Esophagus muscularis mucosa (tissue), 4 donors: ENCODE data around the gene ZNF564. TPM values are rescaled to one million over a fixed set of nuclear protein-coding genes. Genes with fewer than 3 reads are reported as not detected.
A peak's percentile ranks its signal among the peaks of the same experiment; 100 is the strongest.
"Not testable (repeated sequence)": the region's sequence is repeated elsewhere in the genome, so short reads cannot be mapped to it uniquely, and the experiment has no call there.

ENCODE experiments used
- DNase-seq: peaks from one replicate; pipeline ENCODE4 v3.0.0-alpha.2; 2017; ENCODE audit errors: extremely low spot score
- H3K27ac ChIP-seq, 4 donors: fragments of 200-600 bp; sonication (generic); replicated peaks in 1 of 4; 1 replicate in 3 of 4; 2 replicates in 1 of 4; pipeline ENCODE4 v1.5.1; 2016 to 2019; ENCODE audit warnings: mild to moderate bottlenecking in 1 of 4
- H3K27me3 ChIP-seq, 4 donors: fragments of 200-600 bp; sonication (generic); one replicate each; pipeline versions ENCODE4 v1.5.1 to v1.6.0; 2016 to 2019
- H3K36me3 ChIP-seq, 4 donors: fragments of 200-600 bp; sonication (generic); one replicate each; pipeline ENCODE4 v1.5.1; 2016 to 2019
- H3K4me1 ChIP-seq, 4 donors: fragments of 200-600 bp; sonication (generic); one replicate each; pipeline ENCODE4 v1.5.1; 2016 to 2019
- H3K4me3 ChIP-seq, 4 donors: fragments of 200-600 bp; sonication (generic); 1 replicate in 2 of 4; 2 replicates in 2 of 4; pipeline ENCODE4 v1.5.1; 2016 to 2019; ENCODE audit warnings: mild to moderate bottlenecking in 4 of 4, moderate library complexity in 1 of 4
- H3K9me3 ChIP-seq, 4 donors: fragments of 200-600 bp; sonication (generic); 1 replicate in 3 of 4; 2 replicates in 1 of 4; pipeline ENCODE4 v1.5.1; 2016 to 2019
- CTCF ChIP-seq, 3 experiments: fragments of 200-600 bp in 2 of 3; fragments of 450-650 bp in 1 of 3; sonication (generic) in 2 of 3; IDR thresholded peaks; one replicate each; pipeline ENCODE4 v1.5.1; 2017 to 2019; ENCODE audit warnings: antibody characterized with exemption in 3 of 3, mild to moderate bottlenecking in 2 of 3, moderate library complexity in 1 of 3
- EP300 ChIP-seq: sonication (generic); formaldehyde crosslinking; IDR thresholded peaks from one replicate; pipeline ENCODE4 v1.6.1; 2017; ENCODE audit warnings: antibody characterized with exemption
- POLR2A ChIP-seq: fragments of 450-650 bp; IDR thresholded peaks from one replicate; pipeline ENCODE4 v1.6.1; 2017; ENCODE audit warnings: antibody characterized with exemption, moderate library complexity, mild to moderate bottlenecking, low read depth
- POLR2AphosphoS5 ChIP-seq, 2 donors: sonication (generic); formaldehyde crosslinking; IDR thresholded peaks; one replicate each; pipeline ENCODE4 v1.6.1; 2017; ENCODE audit warnings: antibody characterized with exemption in 2 of 2
- WGBS: methylation state at CpG from one replicate; pipeline ENCODE4 v1.1.5; 2018; 5-methylcytosine and 5-hydroxymethylcytosine counted together
- intact Hi-C: fragments of 100-400 bp; cut with DNase I; formaldehyde crosslinking; loops from one replicate; pipeline ENCODE4 v1.15.1; 2023
- total RNA-seq, 4 donors: library from RNA; depleted of rRNA; stranded (reverse); fragments of >200 nt; gene quantifications; one replicate each; pipeline versions ENCODE4 v1.1.0 to v1.2.1, GENCODE V29; 2016

ZNF564 gene
- total RNA-seq, 4 donors from 2014 or later: 8.3 to 13.7 (median 9.3) TPM

GRCh38 chr19:12494260-12494860 lies 56.9 kb downstream of the ZNF564 start:
- WGBS: 96% methylated on average over 3 of the region's 3 CpGs
- H3K4me1 ChIP-seq: peaks cover 0 to 12% (median 8%) of the 10 kb centered on the region in 4 donors
- no peak for TF ChIP-seq POLR2A
- no peak for TF ChIP-seq POLR2AphosphoS5 (IDR thresholded peaks at IDR 0.05)
- TF ChIP-seq EP300: no peak
- TF ChIP-seq CTCF (IDR thresholded peaks at IDR 0.05): no peak
- H3K27me3 ChIP-seq: no peaks in the 10 kb centered on the region
- H3K4me3 ChIP-seq: peak overlapping the region; percentile 59 to 85 (median 74)
- intact Hi-C loops: loop anchor here (5.0 kb wide), 1 partner anchor 202 kb away; the partner anchor contains the start of gene ZNF44
- no peaks in the 10 kb centered on the region for H3K9me3 ChIP-seq
- H3K36me3 ChIP-seq: no peaks in the 10 kb centered on the region
- no peak for DNase-seq
- peak overlapping the region; percentile 77 to 88 (median 86) for H3K27ac ChIP-seq

- WGBS: 70% methylated on average over 1 of the region's 1 CpG
- DNase-seq, intact Hi-C loops, H3K36me3 ChIP-seq, H3K4me3 ChIP-seq, H3K27ac ChIP-seq, H3K9me3 ChIP-seq, H3K27me3 ChIP-seq: not testable (repeated sequence)
- H3K4me1 ChIP-seq: peaks cover 12 to 30% (median 16%) of the 10 kb centered on the region in 4 donors
Measured at GRCh38 chr19:12486265-12486783, 65.0 kb downstream of the ZNF564 start.

GRCh38 chr19:12485571-12485970 lies 65.7 kb downstream of the ZNF564 start:
- intact Hi-C loops: no loop called here
- H3K27me3 ChIP-seq: no peaks in the 10 kb centered on the region
- H3K27ac ChIP-seq: peak overlapping the region in 1 of 4 donors; percentile 82
- H3K9me3 ChIP-seq: no peaks in the 10 kb centered on the region
- no peak for DNase-seq
- H3K4me3 ChIP-seq: peak overlapping the region in 1 of 4 donors; percentile 77
- 90% methylated on average over 3 of the region's 3 CpGs for WGBS
- no peak for TF ChIP-seq POLR2A
- TF ChIP-seq POLR2AphosphoS5 (IDR thresholded peaks at IDR 0.05): no peak
- TF ChIP-seq CTCF (IDR thresholded peaks at IDR 0.05): no peak
- TF ChIP-seq EP300: no peak
- H3K36me3 ChIP-seq: no peaks in the 10 kb centered on the region
- peaks cover 12 to 30% (median 16%) of the 10 kb centered on the region in 4 donors for H3K4me1 ChIP-seq

GRCh38 chr19:12485052-12485416 lies 66.2 kb downstream of the ZNF564 start:
- Histone ChIP-seq H3K9me3 (no peaks in the 10 kb centered on the region), H3K36me3 (no peaks in the 10 kb centered on the region), H3K4me1 (peaks cover 12 to 30% (median 16%) of the 10 kb centered on the region in 4 donors), H3K4me3 (peak overlapping the region; percentile 77 to 94 (median 86)), H3K27ac (peak overlapping the region; percentile 77 to 82 (median 82)), H3K27me3 (no peaks in the 10 kb centered on the region)
- no peak for DNase-seq
- intact Hi-C loops: no loop called here
- WGBS: 2% methylated on average over 11 of the region's 11 CpGs
- TF ChIP-seq POLR2A (no peak), POLR2AphosphoS5 (IDR thresholded peaks at IDR 0.05) (no peak), EP300 (no peak), CTCF (IDR thresholded peaks at IDR 0.05) (no peak)

GRCh38 chr19:12484371-12485051 lies 66.8 kb downstream of the ZNF564 start, which contains the start of gene ZNF709:
TSS of gene ZNF709 (minus strand) at chr19:12484816. CDS start at chr19:12484657, 159 bp downstream.
- H3K9me3 ChIP-seq: no peaks in the 10 kb centered on the region
- intact Hi-C loops: no loop called here
- H3K27me3 ChIP-seq: no peaks in the 10 kb centered on the region
- peak; percentile 79 to 83 for TF ChIP-seq POLR2AphosphoS5 (IDR thresholded peaks at IDR 0.05)
- TF ChIP-seq CTCF (IDR thresholded peaks at IDR 0.05): no peak
- H3K36me3 ChIP-seq: no peaks in the 10 kb centered on the region
- DNase-seq: peak; percentile 97
- H3K4me3 ChIP-seq: peak within 1 kb of the TSS; percentile 77 to 94 (median 86)
- H3K4me1 ChIP-seq: peaks cover 12 to 30% (median 16%) of the 10 kb centered on the region in 4 donors
- under 1% methylated on average over 40 of the region's 53 CpGs for WGBS
- H3K27ac ChIP-seq: peak within 1 kb of the TSS; percentile 77 to 82 (median 82)
